Iris pigment epithelial cell (primary cell): ENCODE measurements around the gene GNE.
"Not testable (repeated sequence)": the region's sequence is repeated elsewhere in the genome, so short reads cannot be mapped to it uniquely, and the experiment has no call there.

ENCODE experiments used
- DNase-seq: peaks from one replicate; pipeline ENCODE4 v3.0.0-alpha.2; 2011; ENCODE audit warnings: low read depth

Gene GNE

GRCh38 chr9:36268007-36268427 lies 9.8 kb upstream of the GNE start:
- peak; percentile 37 for DNase-seq

- no peak for DNase-seq
These were observed 6.6 kb upstream of the GNE start for GRCh38 chr9:36264896-36265295.

- DNase-seq, result no peak
These were observed 5.4 kb upstream of the GNE start for GRCh38 chr9:36263683-36264082.

- DNase-seq, result no peak
These were observed 817 bp upstream of the GNE start for GRCh38 chr9:36258996-36259533.

GRCh38 chr9:36251428-36251827 lies 6.8 kb downstream of the GNE start:
- DNase-seq, result no peak

- DNase-seq, result peak; percentile 6
These were observed 8.2 kb downstream of the GNE start for GRCh38 chr9:36250079-36250478.

GRCh38 chr9:36249189-36249588 lies 9.1 kb downstream of the GNE start:
- no peak for DNase-seq

GRCh38 chr9:36248061-36248460 lies 10.2 kb downstream of the GNE start:
- DNase-seq, result peak; percentile 45

- DNase-seq, result no peak
These were observed 10.9 kb downstream of the GNE start for GRCh38 chr9:36247356-36247755.

GRCh38 chr9:36245906-36246305 lies 12.3 kb downstream of the GNE start:
- DNase-seq, result no peak

- DNase-seq, result not testable (repeated sequence)
These were observed 18.6 kb downstream of the GNE start for GRCh38 chr9:36239675-36240074.

- DNase-seq, result not testable (repeated sequence)
These were observed 19.0 kb downstream of the GNE start for GRCh38 chr9:36239205-36239604.

- DNase-seq, result no peak
These were observed 21.0 kb downstream of the GNE start for GRCh38 chr9:36237230-36237629.

GRCh38 chr9:36222449-36222848 lies 35.8 kb downstream of the GNE start:
- DNase-seq, result peak; percentile 18

GRCh38 chr9:36221667-36222066 lies 36.6 kb downstream of the GNE start:
- DNase-seq, result no peak

GRCh38 chr9:36218411-36218901 lies 39.8 kb downstream of the GNE start:
- DNase-seq, result no peak

- no peak for DNase-seq
These were observed 40.2 kb downstream of the GNE start for GRCh38 chr9:36218011-36218410.

GRCh38 chr9:36217256-36217968 lies 40.8 kb downstream of the GNE start:
- DNase-seq, result no peak

- DNase-seq, result peak; percentile 49
These were observed 43.7 kb downstream of the GNE start for GRCh38 chr9:36214571-36214970.

- no peak for DNase-seq
These were observed 44.3 kb downstream of the GNE start for GRCh38 chr9:36213989-36214388.

GRCh38 chr9:36213387-36213786 lies 44.9 kb downstream of the GNE start:
- no peak for DNase-seq

GRCh38 chr9:36211510-36211909 lies 46.7 kb downstream of the GNE start:
- no peak for DNase-seq

- DNase-seq, result no peak
These were observed 47.5 kb downstream of the GNE start for GRCh38 chr9:36210722-36211121.
